AG09319 (cell line): Measurements from ENCODE around the gene RYK.

Experiments used
- DNase-seq: peaks from one replicate; pipeline ENCODE4 v3.0.0-alpha.2; 2010; ENCODE audit warnings: low read depth; ENCODE audit errors: extremely low read depth
- TF ChIP-seq, protein P1 (sequence below): IDR thresholded peaks from 2 replicates; pipeline ENCODE4 v1.5.1; 2011; ENCODE audit warnings: low read depth, mild to moderate bottlenecking, inconsistent platforms, low read length, moderate library complexity

Gene RYK

DNA sequence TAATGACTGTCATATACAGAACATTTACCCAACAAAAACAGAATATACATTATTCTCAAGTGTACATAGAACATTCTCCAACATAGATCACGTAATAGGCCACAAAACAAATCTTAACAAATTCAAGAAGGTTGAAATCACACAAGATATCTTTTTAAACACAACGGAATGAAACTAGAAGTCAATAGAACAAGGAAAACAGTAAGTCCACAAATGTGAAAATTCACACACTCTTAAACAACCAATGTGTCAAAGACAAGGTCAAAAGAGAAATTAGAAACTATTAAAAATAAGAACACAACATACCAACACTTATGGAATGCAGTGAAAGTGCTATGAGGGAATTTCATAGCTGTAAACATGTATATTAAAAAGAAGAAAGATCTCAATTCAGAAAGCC lies 139.7 kb downstream of the RYK start:
- TF ChIP-seq, protein P1, sequence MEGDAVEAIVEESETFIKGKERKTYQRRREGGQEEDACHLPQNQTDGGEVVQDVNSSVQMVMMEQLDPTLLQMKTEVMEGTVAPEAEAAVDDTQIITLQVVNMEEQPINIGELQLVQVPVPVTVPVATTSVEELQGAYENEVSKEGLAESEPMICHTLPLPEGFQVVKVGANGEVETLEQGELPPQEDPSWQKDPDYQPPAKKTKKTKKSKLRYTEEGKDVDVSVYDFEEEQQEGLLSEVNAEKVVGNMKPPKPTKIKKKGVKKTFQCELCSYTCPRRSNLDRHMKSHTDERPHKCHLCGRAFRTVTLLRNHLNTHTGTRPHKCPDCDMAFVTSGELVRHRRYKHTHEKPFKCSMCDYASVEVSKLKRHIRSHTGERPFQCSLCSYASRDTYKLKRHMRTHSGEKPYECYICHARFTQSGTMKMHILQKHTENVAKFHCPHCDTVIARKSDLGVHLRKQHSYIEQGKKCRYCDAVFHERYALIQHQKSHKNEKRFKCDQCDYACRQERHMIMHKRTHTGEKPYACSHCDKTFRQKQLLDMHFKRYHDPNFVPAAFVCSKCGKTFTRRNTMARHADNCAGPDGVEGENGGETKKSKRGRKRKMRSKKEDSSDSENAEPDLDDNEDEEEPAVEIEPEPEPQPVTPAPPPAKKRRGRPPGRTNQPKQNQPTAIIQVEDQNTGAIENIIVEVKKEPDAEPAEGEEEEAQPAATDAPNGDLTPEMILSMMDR, result no peak
- DNase-seq, result no peak
